T-helper 2 cell treated with Interferon-gamma antibody and Interleukin-4, amounts not matched to agents 5 μg/mL and 100 μg/mL, for 36 hours (primary cell): ENCODE results near the gene PIM3.
A peak's percentile ranks its signal among the peaks of the same experiment; 100 is the strongest.

Experiments used
- DNase-seq: peaks from one replicate; pipeline ENCODE4 v3.0.0; 2021; ENCODE audit warnings: low spot score
- H3K27ac Mint-ChIP-seq: one replicate; pipeline ENCODE4 v1.8.0; 2021; ENCODE audit warnings: mild to moderate bottlenecking, mixed read lengths
- H3K27me3 Mint-ChIP-seq: one replicate; pipeline ENCODE4 v1.8.0; 2021; ENCODE audit warnings: low read depth, mixed read lengths
- H3K36me3 Mint-ChIP-seq: one replicate; pipeline ENCODE4 v1.8.0; 2021; ENCODE audit warnings: low read depth, mixed read lengths
- H3K4me1 Mint-ChIP-seq: one replicate; pipeline ENCODE4 v1.8.0; 2021; ENCODE audit warnings: low read depth, mixed read lengths
- H3K4me3 Mint-ChIP-seq: one replicate; pipeline ENCODE4 v1.8.0; 2022; ENCODE audit warnings: mild to moderate bottlenecking, moderate library complexity, mixed read lengths
- H3K9me3 Mint-ChIP-seq: one replicate; pipeline ENCODE4 v1.8.0; 2021; ENCODE audit warnings: mixed read lengths

Gene PIM3

GRCh38 chr22:49922926-49923325, 37.6 kb upstream of the PIM3 start:
- Mint-ChIP-seq H3K9me3 (no peaks in the 10 kb centered on the region), H3K4me3 (no peak overlapping the region), H3K27me3 (no peaks in the 10 kb centered on the region), H3K27ac (no peak overlapping the region), H3K36me3 (peaks cover 34% of the 10 kb centered on the region), H3K4me1 (peaks cover 24% of the 10 kb centered on the region)
- DNase-seq: no peak

- Mint-ChIP-seq H3K9me3 (no peaks in the 10 kb centered on the region), H3K4me1 (peaks cover 24% of the 10 kb centered on the region), H3K36me3 (peaks cover 34% of the 10 kb centered on the region), H3K4me3 (no peak overlapping the region), H3K27me3 (no peaks in the 10 kb centered on the region), H3K27ac (no peak overlapping the region)
- DNase-seq: no peak
These were observed 37.1 kb upstream of the PIM3 start for GRCh38 chr22:49923445-49923844.

- peaks cover 34% of the 10 kb centered on the region for H3K36me3 Mint-ChIP-seq
- peaks cover 23% of the 10 kb centered on the region for H3K4me1 Mint-ChIP-seq
- H3K4me3 Mint-ChIP-seq: no peak overlapping the region
- no peaks in the 10 kb centered on the region for H3K9me3 Mint-ChIP-seq
- no peak for DNase-seq
- peak overlapping the region; percentile 15 for H3K27ac Mint-ChIP-seq
- no peaks in the 10 kb centered on the region for H3K27me3 Mint-ChIP-seq
These were observed 36.3 kb upstream of the PIM3 start for GRCh38 chr22:49924113-49924833.

DNA sequence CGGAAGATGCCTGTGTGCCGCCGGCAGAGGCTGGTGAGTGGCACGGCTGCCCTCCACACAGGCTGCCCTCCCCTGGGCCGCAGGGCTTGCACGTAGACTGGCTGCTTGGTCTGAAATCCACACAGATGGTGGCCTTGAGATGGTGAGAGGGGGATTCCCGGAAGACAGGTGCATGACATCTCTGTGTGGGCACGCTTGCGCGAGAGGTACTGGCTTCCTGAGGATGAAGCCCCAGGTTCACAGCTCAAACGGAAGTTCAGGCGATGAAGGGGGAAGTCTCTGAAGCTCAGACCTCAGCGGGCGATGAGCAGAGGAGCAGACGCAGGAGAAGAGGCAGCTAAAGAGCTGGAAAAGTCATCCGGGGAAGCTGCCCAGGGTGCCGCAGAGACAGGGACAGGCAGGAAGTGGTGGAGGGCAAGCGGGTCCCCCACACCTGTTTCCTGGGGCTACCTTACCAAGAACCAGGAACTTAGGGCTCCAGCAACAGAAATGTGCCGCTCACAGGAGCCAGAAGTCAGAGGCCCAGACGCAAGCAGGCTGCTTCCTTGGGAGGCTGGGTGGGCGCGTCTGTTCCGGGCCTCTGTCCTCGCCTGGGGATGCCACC, 34.9 kb upstream of the PIM3 start:
- Mint-ChIP-seq H3K27me3 (no peaks in the 10 kb centered on the region), H3K4me1 (peaks cover 16% of the 10 kb centered on the region), H3K36me3 (peaks cover 26% of the 10 kb centered on the region), H3K4me3 (peak overlapping the region; percentile 70), H3K9me3 (no peaks in the 10 kb centered on the region), H3K27ac (peak overlapping the region; percentile 88)
- DNase-seq: peak; percentile 40

- H3K9me3 Mint-ChIP-seq: no peaks in the 10 kb centered on the region
- no peak overlapping the region for H3K4me3 Mint-ChIP-seq
- peaks cover 23% of the 10 kb centered on the region for H3K4me1 Mint-ChIP-seq
- H3K27me3 Mint-ChIP-seq: no peaks in the 10 kb centered on the region
- peaks cover 21% of the 10 kb centered on the region for H3K36me3 Mint-ChIP-seq
- DNase-seq: no peak
- H3K27ac Mint-ChIP-seq: peak overlapping the region; percentile 80
These were observed 33.7 kb upstream of the PIM3 start for GRCh38 chr22:49926916-49927315.

DNA sequence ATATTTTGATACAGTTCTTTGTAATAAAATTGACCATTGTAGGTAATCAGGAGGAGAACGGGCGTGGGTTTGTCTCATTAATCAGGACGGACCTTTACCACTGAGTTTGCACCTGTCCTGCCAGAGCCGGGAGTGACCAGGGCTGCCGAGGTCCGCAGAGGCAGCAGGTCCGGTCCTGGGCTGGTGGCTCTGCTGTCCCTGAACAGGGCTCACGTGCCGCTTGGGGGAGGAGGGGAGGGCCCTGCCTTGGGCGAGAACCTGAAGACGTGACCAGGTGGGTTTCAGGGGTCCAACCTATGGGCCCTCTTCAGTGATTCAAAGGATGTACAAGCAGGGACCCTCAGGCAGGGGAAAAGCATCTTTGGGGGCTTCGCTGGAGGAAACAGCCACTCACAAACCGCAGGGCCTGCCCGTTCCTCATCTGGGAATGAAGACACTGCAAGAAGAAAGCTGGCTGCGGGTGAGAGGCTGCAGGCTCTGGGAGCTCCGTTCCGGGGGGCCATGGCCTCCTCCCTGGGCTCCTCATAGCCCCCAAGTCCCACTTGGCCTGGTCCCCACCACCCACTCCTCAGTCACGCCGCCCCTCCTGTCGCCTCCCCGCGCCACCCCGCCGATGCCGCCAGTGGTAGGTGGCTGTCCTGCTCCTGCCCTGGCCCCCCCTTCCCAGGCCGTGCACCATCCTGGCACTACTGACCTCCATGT, 32.9 kb upstream of the PIM3 start:
- H3K36me3 Mint-ChIP-seq: peaks cover 18% of the 10 kb centered on the region
- DNase-seq: no peak
- peaks cover 23% of the 10 kb centered on the region for H3K4me1 Mint-ChIP-seq
- H3K27me3 Mint-ChIP-seq: no peaks in the 10 kb centered on the region
- H3K9me3 Mint-ChIP-seq: no peaks in the 10 kb centered on the region
- H3K27ac Mint-ChIP-seq: peak overlapping the region; percentile 80
- H3K4me3 Mint-ChIP-seq: no peak overlapping the region

- Mint-ChIP-seq H3K9me3 (no peaks in the 10 kb centered on the region), H3K27ac (no peak overlapping the region), H3K4me3 (no peak overlapping the region), H3K36me3 (peaks cover 20% of the 10 kb centered on the region), H3K4me1 (peaks cover 27% of the 10 kb centered on the region), H3K27me3 (no peaks in the 10 kb centered on the region)
- no peak for DNase-seq
These were observed 32.4 kb upstream of the PIM3 start for GRCh38 chr22:49928185-49928495.

GRCh38 chr22:49928555-49929210, 31.9 kb upstream of the PIM3 start:
- no peak overlapping the region for H3K27ac Mint-ChIP-seq
- no peaks in the 10 kb centered on the region for H3K9me3 Mint-ChIP-seq
- no peaks in the 10 kb centered on the region for H3K27me3 Mint-ChIP-seq
- no peak for DNase-seq
- H3K4me1 Mint-ChIP-seq: peaks cover 29% of the 10 kb centered on the region
- peaks cover 20% of the 10 kb centered on the region for H3K36me3 Mint-ChIP-seq
- H3K4me3 Mint-ChIP-seq: no peak overlapping the region

DNA sequence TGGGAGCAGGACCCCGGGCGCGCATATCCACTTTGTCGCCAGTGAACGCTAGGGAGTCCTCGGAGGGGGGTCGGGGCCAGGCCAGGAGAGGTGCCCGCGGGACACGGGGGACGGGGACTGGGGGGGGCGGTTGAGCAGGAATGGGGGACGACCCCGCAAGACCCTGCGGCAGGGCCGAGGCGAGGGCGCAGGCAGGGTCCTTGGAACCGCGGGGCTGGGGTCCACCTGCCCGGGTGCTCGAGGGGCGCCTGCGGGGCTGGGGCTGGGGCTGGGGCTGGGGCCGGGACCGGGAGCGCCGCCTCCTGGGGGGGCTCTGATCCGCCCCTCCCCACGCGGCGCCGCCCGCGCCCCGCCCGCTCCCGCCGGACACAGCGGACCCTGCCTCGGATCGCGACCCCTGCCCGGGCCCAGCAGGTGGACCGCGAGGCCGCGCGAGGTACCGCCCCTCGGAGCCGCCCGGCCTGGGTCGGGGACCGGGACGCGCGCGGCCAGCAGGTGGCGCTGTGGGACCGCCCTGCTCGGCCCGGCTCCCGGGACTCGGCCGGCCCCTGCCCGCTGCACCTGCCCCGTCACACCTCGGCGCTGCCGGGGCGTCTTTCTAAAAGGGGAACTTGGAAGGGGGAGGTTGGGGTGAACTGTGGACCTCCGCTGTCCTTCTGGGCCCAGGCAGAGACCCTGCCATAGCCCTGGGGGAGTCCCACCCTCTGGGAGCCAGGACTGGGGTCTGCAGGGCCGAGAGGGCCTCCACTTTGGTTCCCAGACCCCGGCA, 31.2 kb upstream of the PIM3 start:
- peak; percentile 75 for DNase-seq
- H3K9me3 Mint-ChIP-seq: no peaks in the 10 kb centered on the region
- no peak overlapping the region for H3K27ac Mint-ChIP-seq
- H3K4me1 Mint-ChIP-seq: peaks cover 29% of the 10 kb centered on the region
- H3K36me3 Mint-ChIP-seq: peaks cover 17% of the 10 kb centered on the region
- no peak overlapping the region for H3K4me3 Mint-ChIP-seq
- H3K27me3 Mint-ChIP-seq: no peaks in the 10 kb centered on the region

- Mint-ChIP-seq H3K4me1 (peaks cover 28% of the 10 kb centered on the region), H3K36me3 (peaks cover 16% of the 10 kb centered on the region), H3K27ac (no peak overlapping the region), H3K27me3 (no peaks in the 10 kb centered on the region), H3K4me3 (no peak overlapping the region), H3K9me3 (no peaks in the 10 kb centered on the region)
- DNase-seq: no peak
These were observed 30.5 kb upstream of the PIM3 start for GRCh38 chr22:49929994-49930575.

DNA sequence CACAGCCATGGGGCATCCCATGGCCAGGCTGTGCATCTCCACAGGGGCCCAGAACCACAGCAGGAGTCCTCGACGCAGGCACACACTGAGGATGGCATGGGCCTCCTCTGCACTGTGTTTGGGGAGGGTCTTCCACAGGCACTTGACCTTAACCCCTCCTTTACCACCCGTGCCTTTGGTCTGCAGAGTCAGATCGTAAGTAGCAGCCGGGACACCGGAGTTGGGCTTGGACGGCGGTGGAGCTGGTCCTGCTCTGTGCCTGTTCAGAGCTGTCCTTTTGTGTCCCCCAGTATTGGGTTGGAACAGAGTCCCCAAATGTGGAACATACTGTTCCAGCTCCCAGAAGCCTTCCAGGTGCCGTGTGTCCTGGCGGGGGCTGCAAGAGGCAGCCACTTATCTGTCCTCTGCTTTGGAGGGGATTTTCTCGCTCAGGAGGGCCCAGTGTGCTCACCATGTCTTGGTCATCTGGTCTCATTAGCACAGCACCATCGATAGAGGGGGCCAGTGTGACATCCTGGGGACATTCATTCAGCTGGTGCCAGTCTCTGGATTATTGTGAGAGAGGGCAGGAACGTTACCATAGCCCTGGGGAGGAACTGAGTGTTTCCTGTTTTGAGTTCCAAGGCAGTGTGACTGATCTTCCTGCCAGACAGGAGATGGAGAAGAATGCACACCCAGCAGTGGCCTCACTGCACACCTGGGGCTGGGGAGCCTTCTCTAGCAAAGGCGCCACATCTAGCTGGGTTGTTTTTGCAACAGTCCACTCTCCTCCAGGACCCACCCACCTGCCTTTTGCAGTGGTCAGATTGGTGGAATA, 29.8 kb upstream of the PIM3 start:
- H3K27ac Mint-ChIP-seq: peak overlapping the region; percentile 60
- peaks cover 10% of the 10 kb centered on the region for H3K36me3 Mint-ChIP-seq
- DNase-seq: peak; percentile 48
- H3K4me1 Mint-ChIP-seq: peaks cover 22% of the 10 kb centered on the region
- H3K4me3 Mint-ChIP-seq: peak overlapping the region; percentile 30
- H3K27me3 Mint-ChIP-seq: no peaks in the 10 kb centered on the region
- H3K9me3 Mint-ChIP-seq: no peaks in the 10 kb centered on the region

- no peak for DNase-seq
- Mint-ChIP-seq H3K9me3 (no peaks in the 10 kb centered on the region), H3K27me3 (no peaks in the 10 kb centered on the region), H3K27ac (peak overlapping the region; percentile 65), H3K36me3 (peaks cover 2% of the 10 kb centered on the region), H3K4me1 (peaks cover 17% of the 10 kb centered on the region), H3K4me3 (peak overlapping the region; percentile 59)
These were observed 27.1 kb upstream of the PIM3 start for GRCh38 chr22:49933236-49934159.
